Measurements from ENCODE around the gene GNAQ. TPM values are rescaled to one million over a fixed set of nuclear protein-coding genes. Genes with fewer than 3 reads are reported as not detected.

The GNAQ gene
- total and polyA plus RNA-seq, 2 donors (not counting 1 experiment from before 2014, with no cell fraction given), result 0.60 to 1.4 TPM

GRCh38 chr9:78026947-78027346 lies 4.7 kb downstream of the GNAQ start:
- intact Hi-C loops (cut with micrococcal nuclease), result no loop called here
- Histone ChIP-seq H4K20me1 (ENCODE audit: control insufficient read depth, insufficient read depth, low read length, poor library complexity, severe bottlenecking) (no peaks in the 10 kb centered on the region), H3K4me3 (ENCODE audit: control extremely low read depth in 1 of 5, extremely low read depth in 1 of 5, insufficient read depth in 1 of 5, low read depth in 2 of 5, low read length in 4 of 5) (no peak overlapping the region), H3K79me2 (ENCODE audit: control insufficient read depth, insufficient read depth, low read length) (no peaks in the 10 kb centered on the region), H3K9ac (ENCODE audit: low read length) (no peak overlapping the region), H3K27ac (ENCODE audit: low read length in 2 of 2) (no peak overlapping the region), H3K9me3 (ENCODE audit: control extremely low read depth in 1 of 3, control insufficient read depth in 2 of 3, insufficient read depth in 1 of 3, low read length in 2 of 3) (peaks cover 0 to 5% (median 0%) of the 10 kb centered on the region in 3 donors), H3K4me1 (ENCODE audit: control insufficient read depth in 2 of 2, insufficient read depth in 2 of 2, low read length in 2 of 2) (peaks cover 17% of the 10 kb centered on the region in 2 donors), H3K27me3 (replicated peaks in 1 of 4; ENCODE audit: control extremely low read depth in 1 of 4, control insufficient read depth in 3 of 4, insufficient read depth in 4 of 4, low read length in 3 of 4) (peaks cover 0 to 30% (median 16%) of the 10 kb centered on the region in 4 experiments), H3K4me2 (replicated peaks; ENCODE audit: low read depth, low read length, poor library complexity, severe bottlenecking) (no peak overlapping the region), H2AFZ (ENCODE audit: insufficient read depth, low read depth, low read length, poor library complexity, severe bottlenecking) (no peak overlapping the region), H3K36me3 (replicated peaks in 1 of 2; ENCODE audit: control extremely low read depth in 1 of 2, control insufficient read depth in 1 of 2, extremely low read depth in 1 of 2, insufficient read depth in 2 of 2, low read length in 1 of 2) (no peaks in the 10 kb centered on the region)
- TF ChIP-seq EZH2 (IDR thresholded peaks at IDR 0.05; ENCODE audit: borderline replicate concordance, insufficient read depth, low read depth, low read length, poor library complexity, severe bottlenecking) (no peak), CTCF (IDR thresholded peaks at IDR 0.05) (no peak)
- ATAC-seq (ENCODE audit: low read depth), result no peak
- Mint-ChIP-seq H3K4me3 (no peak overlapping the region), H3K27ac (no peak overlapping the region), H3K9me3 (ENCODE audit: insufficient read depth) (no peaks in the 10 kb centered on the region), H3K4me1 (peaks cover 20% of the 10 kb centered on the region), H3K27me3 (peaks cover 55% of the 10 kb centered on the region)
- CTCF ChIA-PET, result interaction anchor here (0.7 kb wide), 1 partner anchor 696 kb away, joined by 3 read pairs; no protein-coding TSS in a partner anchor
- no peak for DNase-seq
- POLR2A ChIA-PET, result interaction anchor here (0.6 kb wide), 1 partner anchor 317 kb away, joined by 3 read pairs; no protein-coding TSS in a partner anchor

GRCh38 chr9:78026416-78026815 lies 5.2 kb downstream of the GNAQ start:
- Mint-ChIP-seq H3K27ac (no peak overlapping the region), H3K27me3 (peaks cover 58% of the 10 kb centered on the region), H3K4me3 (no peak overlapping the region), H3K9me3 (ENCODE audit: insufficient read depth) (no peaks in the 10 kb centered on the region), H3K4me1 (peaks cover 20% of the 10 kb centered on the region)
- ChIA-PET CTCF (no interaction called here), POLR2A (no interaction called here)
- no peak for DNase-seq
- Histone ChIP-seq H3K4me1 (ENCODE audit: control insufficient read depth in 2 of 2, insufficient read depth in 2 of 2, low read length in 2 of 2) (peaks cover 17 to 20% of the 10 kb centered on the region in 2 donors), H3K79me2 (ENCODE audit: control insufficient read depth, insufficient read depth, low read length) (no peaks in the 10 kb centered on the region), H3K4me3 (ENCODE audit: control extremely low read depth in 1 of 5, extremely low read depth in 1 of 5, insufficient read depth in 1 of 5, low read depth in 2 of 5, low read length in 4 of 5) (no peak overlapping the region), H3K27ac (ENCODE audit: low read length in 2 of 2) (no peak overlapping the region), H4K20me1 (ENCODE audit: control insufficient read depth, insufficient read depth, low read length, poor library complexity, severe bottlenecking) (no peaks in the 10 kb centered on the region), H3K9ac (ENCODE audit: low read length) (no peak overlapping the region), H3K9me3 (ENCODE audit: control extremely low read depth in 1 of 3, control insufficient read depth in 2 of 3, insufficient read depth in 1 of 3, low read length in 2 of 3) (peaks cover 0 to 5% (median 0%) of the 10 kb centered on the region in 3 donors), H3K4me2 (replicated peaks; ENCODE audit: low read depth, low read length, poor library complexity, severe bottlenecking) (no peak overlapping the region), H3K36me3 (replicated peaks in 1 of 2; ENCODE audit: control extremely low read depth in 1 of 2, control insufficient read depth in 1 of 2, extremely low read depth in 1 of 2, insufficient read depth in 2 of 2, low read length in 1 of 2) (no peaks in the 10 kb centered on the region), H2AFZ (ENCODE audit: insufficient read depth, low read depth, low read length, poor library complexity, severe bottlenecking) (no peak overlapping the region), H3K27me3 (replicated peaks in 1 of 4; ENCODE audit: control extremely low read depth in 1 of 4, control insufficient read depth in 3 of 4, insufficient read depth in 4 of 4, low read length in 3 of 4) (peaks cover 0 to 30% (median 16%) of the 10 kb centered on the region in 4 experiments)
- intact Hi-C loops (cut with micrococcal nuclease), result no loop called here
- ATAC-seq (ENCODE audit: low read depth), result no peak
- no CpG with 5 or more reads among the region's 1 CpG for WGBS (ENCODE audit: insufficient coverage)
- TF ChIP-seq EZH2 (IDR thresholded peaks at IDR 0.05; ENCODE audit: borderline replicate concordance, insufficient read depth, low read depth, low read length, poor library complexity, severe bottlenecking) (no peak), CTCF (IDR thresholded peaks at IDR 0.05) (no peak)

Data from B cell (primary cell).